ENCODE data around the gene TMPRSS11B.
"Not testable (repeated sequence)": the region's sequence is repeated elsewhere in the genome, so short reads cannot be mapped to it uniquely, and the experiment has no call there.

The TMPRSS11B gene

GRCh38 chr4:68218044-68218443 is 27.4 kb downstream of the TMPRSS11B start:
- no peak for DNase-seq

- no peak for DNase-seq
Measured at GRCh38 chr4:68216501-68216900, 29.0 kb downstream of the TMPRSS11B start.

GRCh38 chr4:68209003-68209402 is 36.5 kb downstream of the TMPRSS11B start:
- DNase-seq = no peak

- not testable (repeated sequence) for DNase-seq
Measured at GRCh38 chr4:68194305-68194704, 51.2 kb downstream of the TMPRSS11B start.

- DNase-seq = no peak
Measured at GRCh38 chr4:68193194-68193593, 52.3 kb downstream of the TMPRSS11B start.

- no peak for DNase-seq
Measured at GRCh38 chr4:68187145-68187544, 58.3 kb downstream of the TMPRSS11B start.

- DNase-seq = no peak
Measured at GRCh38 chr4:68184923-68185322, 60.6 kb downstream of the TMPRSS11B start.

GRCh38 chr4:68183417-68183816 is 62.1 kb downstream of the TMPRSS11B start:
- no peak for DNase-seq

- DNase-seq = no peak
Measured at GRCh38 chr4:68182382-68182820, 63.1 kb downstream of the TMPRSS11B start.

- no peak for DNase-seq
Measured at GRCh38 chr4:68180849-68181526, 64.5 kb downstream of the TMPRSS11B start.

- no peak for DNase-seq
Measured at GRCh38 chr4:68176904-68177303, 68.6 kb downstream of the TMPRSS11B start.
